ELR (cell line): ENCODE results near the gene CADM2.
A peak's percentile ranks its signal among the peaks of the same experiment; 100 is the strongest.
"Not testable (repeated sequence)": the region's sequence is repeated elsewhere in the genome, so short reads cannot be mapped to it uniquely, and the experiment has no call there.

Experiments used
- DNase-seq: peaks from one replicate; pipeline ENCODE4 v3.0.0-alpha.2; 2015; ENCODE audit warnings: low read depth

The CADM2 gene

GRCh38 chr3:85481411-85482212, 522.8 kb downstream of the CADM2 start:
- DNase-seq = no peak

- no peak for DNase-seq
These were observed 523.4 kb downstream of the CADM2 start for GRCh38 chr3:85482213-85482490.

GRCh38 chr3:85483986-85484385, 525.2 kb downstream of the CADM2 start:
- DNase-seq = no peak

- DNase-seq = no peak
These were observed 528.6 kb downstream of the CADM2 start for GRCh38 chr3:85487375-85487774.

- DNase-seq = no peak
These were observed 536.8 kb downstream of the CADM2 start for GRCh38 chr3:85495602-85496001.

GRCh38 chr3:85498177-85498576, 539.4 kb downstream of the CADM2 start:
- DNase-seq = no peak

GRCh38 chr3:85502148-85502875, 543.5 kb downstream of the CADM2 start:
- DNase-seq = no peak

GRCh38 chr3:85504129-85504784, 545.5 kb downstream of the CADM2 start:
- not testable (repeated sequence) for DNase-seq

GRCh38 chr3:85504785-85505511, 546.2 kb downstream of the CADM2 start:
- DNase-seq = not testable (repeated sequence)

GRCh38 chr3:85507052-85507451, 548.3 kb downstream of the CADM2 start:
- not testable (repeated sequence) for DNase-seq

- DNase-seq = no peak
These were observed 549.9 kb downstream of the CADM2 start for GRCh38 chr3:85508659-85509058.

- no peak for DNase-seq
These were observed 557.4 kb downstream of the CADM2 start for GRCh38 chr3:85516146-85516545.

- DNase-seq = no peak
These were observed 565.3 kb downstream of the CADM2 start for GRCh38 chr3:85524104-85524503.

GRCh38 chr3:85525264-85525663, 566.5 kb downstream of the CADM2 start:
- no peak for DNase-seq

- DNase-seq = no peak
These were observed 574.8 kb downstream of the CADM2 start for GRCh38 chr3:85533586-85533985.

- DNase-seq = no peak
These were observed 576.7 kb downstream of the CADM2 start for GRCh38 chr3:85535517-85535916.

GRCh38 chr3:85539232-85539631, 580.4 kb downstream of the CADM2 start:
- no peak for DNase-seq

GRCh38 chr3:85554153-85554552, 595.4 kb downstream of the CADM2 start:
- no peak for DNase-seq

GRCh38 chr3:85560088-85560785, 601.4 kb downstream of the CADM2 start:
- DNase-seq = no peak

- DNase-seq = peak; percentile 3
These were observed 608.4 kb downstream of the CADM2 start for GRCh38 chr3:85567071-85567676.

- DNase-seq = no peak
These were observed 612.0 kb downstream of the CADM2 start for GRCh38 chr3:85570819-85571218.
